Right lobe of liver (tissue), 4 donors: ENCODE data around the gene ZBTB16.

ENCODE experiments used
- POLR2A ChIP-seq: fragments of 450-650 bp; IDR thresholded peaks from one replicate; pipeline ENCODE4 v1.6.1; 2017; ENCODE audit warnings: antibody characterized with exemption, mild to moderate bottlenecking
- TF ChIP-seq, protein P1 (sequence below), 4 donors: fragments of 200-600 bp in 3 of 4; fragments of 450-650 bp in 1 of 4; IDR thresholded peaks; one replicate each; pipeline versions ENCODE4 v1.5.1 to v1.8.0; 2016 to 2022; ENCODE audit warnings: antibody characterized with exemption in 4 of 4, mild to moderate bottlenecking in 2 of 4
- donor health status: DM: no; HTN: no; CAD: no.
- donor health status: DM: no; HTN: no; CAD: no.
- donor health status: DM: no; HTN: yes; CAD: no.

DNA sequence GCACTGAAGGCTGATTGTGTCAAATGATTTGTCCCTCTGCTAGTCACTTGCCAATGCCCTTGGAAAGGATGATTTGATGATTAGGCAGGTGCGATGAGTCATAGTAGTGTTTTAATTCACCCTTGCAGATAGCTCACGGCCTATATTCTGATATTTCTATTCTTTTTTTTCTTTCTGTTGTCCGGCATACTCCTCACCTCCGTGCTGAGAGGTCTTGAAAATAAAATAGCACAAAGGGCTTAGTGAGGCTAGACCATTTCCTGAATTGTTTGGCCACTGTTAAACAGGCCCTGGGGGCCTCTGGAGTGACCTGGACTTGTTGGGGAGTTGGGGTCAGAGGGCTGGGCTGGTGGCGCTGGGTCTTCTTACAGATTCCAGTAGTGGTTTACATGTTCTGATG, 99.8 kb downstream of the ZBTB16 start:
- TF ChIP-seq, protein P1, sequence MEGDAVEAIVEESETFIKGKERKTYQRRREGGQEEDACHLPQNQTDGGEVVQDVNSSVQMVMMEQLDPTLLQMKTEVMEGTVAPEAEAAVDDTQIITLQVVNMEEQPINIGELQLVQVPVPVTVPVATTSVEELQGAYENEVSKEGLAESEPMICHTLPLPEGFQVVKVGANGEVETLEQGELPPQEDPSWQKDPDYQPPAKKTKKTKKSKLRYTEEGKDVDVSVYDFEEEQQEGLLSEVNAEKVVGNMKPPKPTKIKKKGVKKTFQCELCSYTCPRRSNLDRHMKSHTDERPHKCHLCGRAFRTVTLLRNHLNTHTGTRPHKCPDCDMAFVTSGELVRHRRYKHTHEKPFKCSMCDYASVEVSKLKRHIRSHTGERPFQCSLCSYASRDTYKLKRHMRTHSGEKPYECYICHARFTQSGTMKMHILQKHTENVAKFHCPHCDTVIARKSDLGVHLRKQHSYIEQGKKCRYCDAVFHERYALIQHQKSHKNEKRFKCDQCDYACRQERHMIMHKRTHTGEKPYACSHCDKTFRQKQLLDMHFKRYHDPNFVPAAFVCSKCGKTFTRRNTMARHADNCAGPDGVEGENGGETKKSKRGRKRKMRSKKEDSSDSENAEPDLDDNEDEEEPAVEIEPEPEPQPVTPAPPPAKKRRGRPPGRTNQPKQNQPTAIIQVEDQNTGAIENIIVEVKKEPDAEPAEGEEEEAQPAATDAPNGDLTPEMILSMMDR (IDR thresholded peaks at IDR 0.05), result no peak
- no peak for TF ChIP-seq POLR2A
